Right ventricle myocardium inferior (tissue), 1 donor: Measurements from ENCODE around the gene MMP8. TPM values are rescaled to one million over a fixed set of nuclear protein-coding genes. Genes with fewer than 3 reads are reported as not detected.

Experiments
- ATAC-seq: fragments of 200-7000 bp; cut with Tn5 transposase; one replicate; pipeline ENCODE4 v1.9.1; 2020; ENCODE audit warnings: mild to moderate bottlenecking, moderate library complexity
- DNase-seq: peaks from one replicate; pipeline ENCODE4 v3.0.0; 2021; ENCODE audit errors: missing footprints
- intact Hi-C: fragments of 100-400 bp; cut with DNase I; formaldehyde crosslinking; loops from one replicate; pipeline ENCODE4 v1.11.0; 2022
- total RNA-seq: library from RNA; stranded (reverse); fragmentation: NEBNext Ultra II Directional; extraction: Animal tissue kit (Norgen Biotek cat#: 25700); gene quantifications from one replicate; pipeline ENCODE4 v1.2.1, GENCODE V29; 2021
- donor health status: DM: no; HTN: yes; CAD: no; lungs with severe emphysema.

MMP8 gene
- total RNA-seq, 1 donor from 2014 or later: not detected

DNA sequence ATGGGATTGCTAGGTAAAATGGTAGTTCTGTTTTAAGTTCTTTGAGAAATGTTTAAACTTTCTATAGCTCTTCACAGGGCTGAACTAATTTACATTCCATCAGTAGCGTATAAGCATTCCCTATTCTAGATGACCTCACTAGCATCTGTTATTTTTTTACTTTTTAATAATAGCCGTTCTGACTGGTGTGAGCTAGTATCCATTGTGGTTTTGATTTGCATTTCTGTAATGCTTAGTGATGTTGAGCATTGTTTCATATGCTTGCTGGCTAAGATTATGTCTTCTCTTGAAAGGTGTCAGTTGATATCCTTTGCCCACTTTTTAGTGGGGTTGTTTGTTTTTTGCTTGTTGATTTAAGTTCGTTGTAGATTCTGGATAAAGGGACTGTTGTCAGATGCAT, 55.1 kb downstream of the MMP8 start:
- no peak for ATAC-seq
- DNase-seq: no peak
- intact Hi-C loops: loop anchor here (10.0 kb wide), 1 partner anchor 375 kb away; no protein-coding TSS in a partner anchor

GRCh38 chr11:102666331-102666957, 58.3 kb downstream of the MMP8 start:
- intact Hi-C loops: loop anchor here (10.0 kb wide), 1 partner anchor 372 kb away; no protein-coding TSS in a partner anchor
- no peak for DNase-seq
- no peak for ATAC-seq

GRCh38 chr11:102664001-102664752, 60.6 kb downstream of the MMP8 start:
- ATAC-seq (no peak), DNase-seq (no peak)
- intact Hi-C loops: loop anchor here (10.0 kb wide), 1 partner anchor 369 kb away; no protein-coding TSS in a partner anchor

- intact Hi-C loops: loop anchor here (10.0 kb wide), 1 partner anchor 368 kb away; no protein-coding TSS in a partner anchor
- ATAC-seq: no peak
- DNase-seq: no peak
Observed at GRCh38 chr11:102662607-102663006, 62.1 kb downstream of the MMP8 start.

Other genes with a start within 250 kb of the MMP8 start
- gene MMP7, start 194.2 kb downstream of the MMP8 start, total RNA-seq: not detected
- gene MMP20, start 99.6 kb downstream of the MMP8 start, total RNA-seq: not detected
- not detected for gene MMP27, start 19.2 kb downstream of the MMP8 start, total RNA-seq
- not detected for gene MMP10, start 55.7 kb upstream of the MMP8 start, total RNA-seq
- not detected for gene MMP1, start 73.2 kb upstream of the MMP8 start, total RNA-seq
- gene MMP3, start 118.7 kb upstream of the MMP8 start, total RNA-seq: not detected
- gene MMP12, start 150.0 kb upstream of the MMP8 start, total RNA-seq: not detected
- gene MMP13, start 230.8 kb upstream of the MMP8 start, total RNA-seq: not detected